Activated CD4-positive, alpha-beta T cell treated with anti-CD3 and anti-CD28 coated beads for 36 hours (primary cell): Measurements from ENCODE around the gene MAP3K7CL. TPM values are rescaled to one million over a fixed set of nuclear protein-coding genes. Genes with fewer than 3 reads are reported as not detected.
"Not testable (repeated sequence)": the region's sequence is repeated elsewhere in the genome, so short reads cannot be mapped to it uniquely, and the experiment has no call there.

Experiments used
- ATAC-seq: fragments of 200-7000 bp; cut with Tn5 transposase; one replicate; pipeline ENCODE4 v1.10.0; 2021; ENCODE audit warnings: mild to moderate bottlenecking, moderate library complexity
- CTCF ChIA-PET: fragments of 350-600 bp; sonication (Branson Sonifier 250); formaldehyde crosslinking; loops from one replicate; lab custom pipeline; 2021; ENCODE audit warnings: antibody characterized with exemption; lab: Charles Lee
- POLR2A ChIA-PET: fragments of 350-600 bp; sonication (Branson Sonifier 250); formaldehyde crosslinking; loops from one replicate; lab custom pipeline; 2021; ENCODE audit warnings: antibody characterized with exemption, inconsistent platforms; lab: Charles Lee
- DNase-seq: peaks from one replicate; pipeline ENCODE4 v3.0.0-alpha.2; 2020
- H3K27ac Mint-ChIP-seq: one replicate; pipeline ENCODE4 v1.8.0; 2021; ENCODE audit warnings: mixed read lengths
- H3K27me3 Mint-ChIP-seq: one replicate; pipeline ENCODE4 v1.8.0; 2021; ENCODE audit warnings: mixed read lengths
- H3K36me3 Mint-ChIP-seq: one replicate; pipeline ENCODE4 v1.8.0; 2021; ENCODE audit warnings: low read depth, mixed read lengths
- H3K4me1 Mint-ChIP-seq: one replicate; pipeline ENCODE4 v1.8.0; 2021; ENCODE audit warnings: mixed read lengths
- H3K4me3 Mint-ChIP-seq: one replicate; pipeline ENCODE4 v1.8.0; 2021; ENCODE audit warnings: mild to moderate bottlenecking, moderate library complexity, mixed read lengths
- H3K9me3 Mint-ChIP-seq: one replicate; pipeline ENCODE4 v1.8.0; 2021; ENCODE audit warnings: low read depth, mixed read lengths
- intact Hi-C, 2 experiments: fragments of 100-400 bp; cut with DNase I in 1 of 2; cut with micrococcal nuclease in 1 of 2; formaldehyde crosslinking; loops; one replicate each; pipeline versions ENCODE4 v1.14.2 to v1.15.1; 2022 to 2024; cut with DNase I, micrococcal nuclease
- total RNA-seq, 2 experiments: library from RNA; stranded (reverse); gene quantifications; one replicate each; pipeline ENCODE4 v1.2.3, GENCODE V29; 2021

MAP3K7CL gene
- total RNA-seq, 2 experiments from 2014 or later = 4.9 to 5.6 TPM

DNA sequence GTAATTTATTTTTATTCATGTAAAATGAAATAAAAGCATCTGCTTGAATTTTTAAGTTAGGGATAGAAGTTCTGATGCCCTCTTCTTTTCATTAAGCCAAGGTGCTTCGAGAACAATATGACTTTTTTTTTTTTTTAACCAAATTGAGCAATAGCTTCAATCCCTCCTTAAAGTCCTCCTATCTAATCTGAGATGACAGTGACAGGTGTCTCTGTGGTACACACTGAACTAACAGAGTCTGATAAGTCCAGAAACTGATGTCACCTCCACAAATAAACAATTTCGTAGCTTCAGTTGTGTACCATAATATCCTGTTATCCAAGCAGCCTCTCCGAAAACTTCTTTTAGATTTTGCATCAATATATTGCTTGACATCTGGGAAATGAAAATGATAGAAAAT lies 23.8 kb downstream of the MAP3K7CL start:
- CTCF ChIA-PET = interaction anchor here (0.7 to 1.5 kb wide), 3 partner anchors 9 to 20 kb away, joined by 3 to 4 read pairs (median 3); no protein-coding TSS in a partner anchor
- H3K4me3 Mint-ChIP-seq = no peak overlapping the region

GRCh38 chr21:29155118-29155932 lies 24.9 kb downstream of the MAP3K7CL start:
- H3K4me3 Mint-ChIP-seq = no peak overlapping the region
- no peak overlapping the region for H3K27ac Mint-ChIP-seq
- no peaks in the 10 kb centered on the region for H3K36me3 Mint-ChIP-seq
- ChIA-PET POLR2A (no interaction called here), CTCF (interaction anchor here (1.5 kb wide), 1 partner anchor 19 kb away, joined by 4 read pairs; no protein-coding TSS in a partner anchor)
- no peaks in the 10 kb centered on the region for H3K9me3 Mint-ChIP-seq
- no peak for DNase-seq
- intact Hi-C loops = loop anchor here in 1 of 2 experiments (5.0 kb wide), 1 partner anchor 63 kb away; no protein-coding TSS in a partner anchor
- peaks cover 2% of the 10 kb centered on the region for H3K27me3 Mint-ChIP-seq
- no peak for ATAC-seq
- no peaks in the 10 kb centered on the region for H3K4me1 Mint-ChIP-seq

More for the DNA sequence above, 23.8 kb downstream of the MAP3K7CL start:
- ATAC-seq = no peak
- Mint-ChIP-seq H3K27me3 (peaks cover 2% of the 10 kb centered on the region), H3K36me3 (no peaks in the 10 kb centered on the region), H3K27ac (no peak overlapping the region), H3K9me3 (no peaks in the 10 kb centered on the region), H3K4me1 (no peaks in the 10 kb centered on the region)
- no peak for DNase-seq
- POLR2A ChIA-PET = no interaction called here
- intact Hi-C loops = no loop called here

DNA sequence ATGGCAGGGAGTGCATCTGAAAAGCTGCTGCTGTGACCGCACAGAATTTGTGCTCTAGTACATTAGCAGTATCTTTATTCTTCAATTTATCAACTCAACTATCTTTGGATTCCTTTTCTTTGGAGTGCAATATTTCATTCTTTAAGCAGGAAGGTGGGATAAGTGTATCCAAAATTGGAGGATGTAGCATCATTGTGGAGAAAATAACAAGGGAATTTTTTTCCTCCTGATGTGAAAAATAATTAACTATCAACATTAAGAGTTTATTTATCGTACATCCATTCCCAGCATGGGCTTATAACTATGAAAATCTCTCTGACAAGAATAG lies 25.5 kb downstream of the MAP3K7CL start:
- CTCF ChIA-PET = no interaction called here
- Mint-ChIP-seq H3K36me3 (no peaks in the 10 kb centered on the region), H3K4me1 (no peaks in the 10 kb centered on the region), H3K27ac (no peak overlapping the region), H3K27me3 (peaks cover 2% of the 10 kb centered on the region), H3K9me3 (no peaks in the 10 kb centered on the region), H3K4me3 (no peak overlapping the region)
- no peak for ATAC-seq
- no peak for DNase-seq
- intact Hi-C loops = loop anchor here in 1 of 2 experiments (5.0 kb wide), 1 partner anchor 64 kb away; no protein-coding TSS in a partner anchor
- POLR2A ChIA-PET = no interaction called here

GRCh38 chr21:29157080-29157479 lies 26.6 kb downstream of the MAP3K7CL start:
- CTCF ChIA-PET = no interaction called here
- intact Hi-C loops = loop anchor here in 1 of 2 experiments (5.0 kb wide), 1 partner anchor 65 kb away; no protein-coding TSS in a partner anchor
- no peak overlapping the region for H3K27ac Mint-ChIP-seq

DNA sequence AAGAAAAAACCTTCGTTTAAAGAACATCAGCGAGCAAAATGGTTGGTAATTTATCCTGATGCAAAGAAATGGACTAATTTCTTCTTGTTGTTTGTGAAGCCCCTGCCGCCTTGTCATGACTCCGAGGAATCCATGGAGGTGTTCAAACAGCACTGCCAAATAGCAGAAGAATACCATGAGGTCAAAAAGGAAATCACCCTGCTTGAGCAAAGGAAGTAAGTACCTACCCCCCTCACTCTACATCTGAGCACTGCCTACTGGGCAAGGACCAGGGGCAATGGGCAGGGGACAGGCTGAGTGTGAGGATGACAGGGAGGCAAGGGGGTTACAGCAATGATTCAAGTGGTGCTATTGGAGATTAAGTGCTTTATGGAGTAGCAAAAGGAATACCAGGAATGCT lies 29.4 kb downstream of the MAP3K7CL start:
- Mint-ChIP-seq H3K4me1 (no peaks in the 10 kb centered on the region), H3K4me3 (no peak overlapping the region), H3K27me3 (peaks cover 2% of the 10 kb centered on the region), H3K27ac (no peak overlapping the region), H3K36me3 (peaks cover 2% of the 10 kb centered on the region), H3K9me3 (no peaks in the 10 kb centered on the region)
- ATAC-seq (no peak), DNase-seq (no peak)
- CTCF ChIA-PET = no interaction called here
- POLR2A ChIA-PET = no interaction called here
- intact Hi-C loops = loop anchor here (5.0 kb wide), 3 partner anchors 68 to 212 kb away; no protein-coding TSS in a partner anchor

More at GRCh38 chr21:29157080-29157479, 26.6 kb downstream of the MAP3K7CL start:
- no peaks in the 10 kb centered on the region for H3K4me1 Mint-ChIP-seq
- no peak for ATAC-seq
- POLR2A ChIA-PET = no interaction called here
- no peaks in the 10 kb centered on the region for H3K9me3 Mint-ChIP-seq
- peaks cover 2% of the 10 kb centered on the region for H3K36me3 Mint-ChIP-seq
- no peak overlapping the region for H3K4me3 Mint-ChIP-seq
- H3K27me3 Mint-ChIP-seq = peaks cover 2% of the 10 kb centered on the region
- DNase-seq = no peak

- H3K27ac Mint-ChIP-seq, H3K36me3 Mint-ChIP-seq, H3K27me3 Mint-ChIP-seq, H3K4me1 Mint-ChIP-seq, POLR2A ChIA-PET, H3K4me3 Mint-ChIP-seq, ATAC-seq, CTCF ChIA-PET, H3K9me3 Mint-ChIP-seq, DNase-seq: not testable (repeated sequence)
- intact Hi-C loops = loop anchor here (5.0 kb wide), 2 partner anchors 184 to 209 kb away; no protein-coding TSS in a partner anchor
Measured at GRCh38 chr21:29162825-29163224, 32.4 kb downstream of the MAP3K7CL start.

DNA sequence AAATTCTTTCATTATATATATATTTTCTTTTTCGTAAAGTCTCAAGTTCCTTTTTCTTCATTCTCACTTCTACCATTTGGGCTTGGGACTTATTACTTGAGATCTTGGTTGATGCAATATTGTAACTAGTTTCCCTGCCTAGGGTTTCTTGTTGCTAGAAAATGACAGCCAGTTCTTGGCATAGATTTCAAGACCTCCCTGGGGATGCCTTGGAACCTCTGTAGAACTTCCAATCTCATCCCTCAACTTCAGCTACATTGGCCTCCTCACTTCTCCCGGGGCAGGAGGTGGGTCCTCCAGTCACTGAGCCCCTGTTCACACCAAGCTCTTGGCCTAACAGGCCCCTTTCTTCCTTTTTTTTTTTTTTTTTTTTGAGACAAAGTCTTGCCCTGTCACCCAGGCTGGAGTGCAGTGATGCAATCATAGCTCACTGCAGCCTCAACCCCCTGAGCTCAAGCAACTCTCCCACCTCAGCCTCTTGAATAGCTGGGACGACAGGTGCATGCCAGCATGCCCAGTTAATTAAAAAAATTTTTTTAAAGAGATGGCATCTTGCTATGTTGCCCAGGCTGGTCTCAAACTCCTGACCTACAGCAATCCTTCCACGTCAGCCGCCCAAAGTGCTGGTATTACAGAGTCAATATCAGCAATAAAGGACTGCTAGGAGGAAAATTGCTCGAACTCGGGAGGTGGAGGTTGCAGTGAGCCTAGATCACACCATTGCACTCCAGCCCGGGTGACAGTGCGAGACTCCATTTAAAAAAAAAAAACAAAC lies 33.1 kb downstream of the MAP3K7CL start:
- DNase-seq (no peak), ATAC-seq (no peak)
- intact Hi-C loops = loop anchor here (1.0 to 5.0 kb wide), 3 partner anchors 184 to 209 kb away; no protein-coding TSS in a partner anchor
- ChIA-PET CTCF (interaction anchor here (0.6 to 1.9 kb wide), 10 partner anchors 11 to 216 kb away, joined by 3 to 12 read pairs (median 4); no protein-coding TSS in a partner anchor), POLR2A (no interaction called here)
- Mint-ChIP-seq H3K4me3 (no peak overlapping the region), H3K36me3 (peaks cover 2% of the 10 kb centered on the region), H3K27me3 (no peaks in the 10 kb centered on the region), H3K9me3 (no peaks in the 10 kb centered on the region), H3K4me1 (no peaks in the 10 kb centered on the region), H3K27ac (no peak overlapping the region)

GRCh38 chr21:29164323-29164942 lies 34.0 kb downstream of the MAP3K7CL start:
- H3K36me3 Mint-ChIP-seq = peaks cover 2% of the 10 kb centered on the region
- DNase-seq = no peak
- no peak overlapping the region for H3K27ac Mint-ChIP-seq
- H3K9me3 Mint-ChIP-seq = no peaks in the 10 kb centered on the region
- ATAC-seq = peak; percentile 44
- ChIA-PET CTCF (interaction anchor here (0.8 to 1.9 kb wide), 13 partner anchors 10 to 215 kb away, joined by 3 to 12 read pairs (median 4); no protein-coding TSS in a partner anchor), POLR2A (no interaction called here)
- no peak overlapping the region for H3K4me3 Mint-ChIP-seq
- no peaks in the 10 kb centered on the region for H3K4me1 Mint-ChIP-seq
- intact Hi-C loops = loop anchor here (1.0 to 5.0 kb wide), 3 partner anchors 183 to 208 kb away; no protein-coding TSS in a partner anchor
- H3K27me3 Mint-ChIP-seq = no peaks in the 10 kb centered on the region

GRCh38 chr21:29166323-29166722 lies 35.9 kb downstream of the MAP3K7CL start:
- Mint-ChIP-seq H3K4me3 (no peak overlapping the region), H3K27ac (no peak overlapping the region), H3K27me3 (no peaks in the 10 kb centered on the region), H3K36me3 (peaks cover 4% of the 10 kb centered on the region), H3K9me3 (no peaks in the 10 kb centered on the region), H3K4me1 (peaks cover 4% of the 10 kb centered on the region)
- ChIA-PET POLR2A (no interaction called here), CTCF (no interaction called here)
- DNase-seq (no peak), ATAC-seq (no peak)
- intact Hi-C loops = no loop called here

GRCh38 chr21:29166853-29167252 lies 36.4 kb downstream of the MAP3K7CL start:
- Mint-ChIP-seq H3K9me3 (no peaks in the 10 kb centered on the region), H3K4me1 (peaks cover 4% of the 10 kb centered on the region), H3K27ac (no peak overlapping the region), H3K4me3 (no peak overlapping the region), H3K27me3 (no peaks in the 10 kb centered on the region), H3K36me3 (peaks cover 3% of the 10 kb centered on the region)
- intact Hi-C loops = no loop called here
- ChIA-PET POLR2A (no interaction called here), CTCF (no interaction called here)
- DNase-seq = no peak
- no peak for ATAC-seq

- H3K36me3 Mint-ChIP-seq, POLR2A ChIA-PET, H3K4me3 Mint-ChIP-seq, H3K27ac Mint-ChIP-seq, CTCF ChIA-PET, H3K27me3 Mint-ChIP-seq, H3K9me3 Mint-ChIP-seq, ATAC-seq, DNase-seq, intact Hi-C loops, H3K4me1 Mint-ChIP-seq: not testable (repeated sequence)
Measured at GRCh38 chr21:29167481-29167880, 37.0 kb downstream of the MAP3K7CL start.
